ENCODE measurements around the gene TSPAN18.

DNA sequence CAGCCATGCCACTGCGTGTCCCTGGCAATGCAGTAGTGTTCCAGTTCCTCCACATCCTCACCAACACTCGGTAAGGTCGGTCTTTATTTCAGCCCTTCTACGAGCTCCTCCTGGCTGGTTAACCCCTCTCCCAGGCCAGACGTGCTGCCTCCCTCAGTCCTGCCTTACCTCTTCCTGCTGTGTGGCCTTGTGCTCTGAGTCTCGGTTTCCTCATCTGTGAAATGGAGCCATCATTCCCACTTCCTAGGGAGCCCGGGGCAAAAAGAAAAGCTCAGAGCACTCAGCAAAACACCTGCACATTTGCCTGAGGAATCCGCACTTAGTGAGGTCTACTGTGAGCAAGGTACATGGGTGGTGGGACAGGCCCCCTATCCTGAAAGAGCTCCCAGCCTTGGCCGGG, 214.1 kb downstream of the TSPAN18 start:
- TF ChIP-seq, protein P1, sequence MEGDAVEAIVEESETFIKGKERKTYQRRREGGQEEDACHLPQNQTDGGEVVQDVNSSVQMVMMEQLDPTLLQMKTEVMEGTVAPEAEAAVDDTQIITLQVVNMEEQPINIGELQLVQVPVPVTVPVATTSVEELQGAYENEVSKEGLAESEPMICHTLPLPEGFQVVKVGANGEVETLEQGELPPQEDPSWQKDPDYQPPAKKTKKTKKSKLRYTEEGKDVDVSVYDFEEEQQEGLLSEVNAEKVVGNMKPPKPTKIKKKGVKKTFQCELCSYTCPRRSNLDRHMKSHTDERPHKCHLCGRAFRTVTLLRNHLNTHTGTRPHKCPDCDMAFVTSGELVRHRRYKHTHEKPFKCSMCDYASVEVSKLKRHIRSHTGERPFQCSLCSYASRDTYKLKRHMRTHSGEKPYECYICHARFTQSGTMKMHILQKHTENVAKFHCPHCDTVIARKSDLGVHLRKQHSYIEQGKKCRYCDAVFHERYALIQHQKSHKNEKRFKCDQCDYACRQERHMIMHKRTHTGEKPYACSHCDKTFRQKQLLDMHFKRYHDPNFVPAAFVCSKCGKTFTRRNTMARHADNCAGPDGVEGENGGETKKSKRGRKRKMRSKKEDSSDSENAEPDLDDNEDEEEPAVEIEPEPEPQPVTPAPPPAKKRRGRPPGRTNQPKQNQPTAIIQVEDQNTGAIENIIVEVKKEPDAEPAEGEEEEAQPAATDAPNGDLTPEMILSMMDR (IDR thresholded peaks at IDR 0.05) = no peak
- TF ChIP-seq POLR2A (IDR thresholded peaks at IDR 0.05) = no peak
